HepG2 (cell line): ENCODE data around the gene LRRC51. TPM values are rescaled to one million over a fixed set of nuclear protein-coding genes. Genes with fewer than 3 reads are reported as not detected.

Experiments used
- ATF7 ChIP-seq, 2 experiments: fragments of 450-650 bp in 1 of 2; sonication (generic) in 1 of 2; formaldehyde crosslinking in 1 of 2; IDR thresholded peaks; 2 replicates each; pipeline versions ENCODE4 v1.4.0 to v1.6.1; 2016 to 2020; ENCODE audit warnings: antibody characterized with exemption in 1 of 2, mild to moderate bottlenecking in 1 of 2, missing genetic modification reagents in 1 of 2
- ATRX ChIP-seq: sonication (generic); formaldehyde crosslinking; IDR thresholded peaks from 2 replicates; pipeline ENCODE4 v1.4.0; 2020; ENCODE audit warnings: missing genetic modification reagents, borderline replicate concordance
- CENPT ChIP-seq: sonication (generic); formaldehyde crosslinking; IDR thresholded peaks from 2 replicates; pipeline ENCODE4 v1.8.0; 2022; ENCODE audit warnings: low read depth, mild to moderate bottlenecking, moderate library complexity, missing genetic modification reagents
- HIVEP1 ChIP-seq: sonication (generic); formaldehyde crosslinking; IDR thresholded peaks from 2 replicates; pipeline ENCODE4 v1.4.0; 2020; ENCODE audit warnings: mild to moderate bottlenecking, missing genetic modification reagents
- KDM2A ChIP-seq: sonication (generic); formaldehyde crosslinking; IDR thresholded peaks from 2 replicates; pipeline ENCODE4 v1.4.0; 2020; ENCODE audit warnings: low read depth, missing genetic modification reagents, borderline replicate concordance
- MAF1 ChIP-seq: sonication (generic); formaldehyde crosslinking; IDR thresholded peaks from 2 replicates; pipeline ENCODE4 v1.5.0; 2020; ENCODE audit warnings: missing genetic modification reagents, borderline replicate concordance
- PBX3 ChIP-seq: sonication (generic); formaldehyde crosslinking; IDR thresholded peaks from 2 replicates; pipeline ENCODE4 v1.8.1; 2023; ENCODE audit warnings: missing genetic modification reagents, inconsistent platforms, borderline replicate concordance
- RBM39 ChIP-seq: fragments of 200-400 bp; formaldehyde crosslinking; IDR thresholded peaks from one replicate; pipeline ENCODE4 v1.6.1; 2018; ENCODE audit warnings: antibody characterized with exemption, mild to moderate bottlenecking, low read depth, low read length; ENCODE audit not compliant: poor library complexity, severe bottlenecking
- SUZ12 ChIP-seq: fragments of 150-350 bp; IDR thresholded peaks from 2 replicates; pipeline ENCODE4 v1.6.1; 2014; ENCODE audit warnings: low read depth, low read length
- TFDP1 ChIP-seq: IDR thresholded peaks from 2 replicates; pipeline ENCODE4 v1.6.1; 2016; ENCODE audit warnings: missing compliant biosample characterization, missing genetic modification reagents, borderline replicate concordance
- U2AF1 ChIP-seq: fragments of 200-400 bp; formaldehyde crosslinking; optimal IDR thresholded peaks from 2 replicates; pipeline ENCODE3; 2017; ENCODE audit warnings: mild to moderate bottlenecking, low read depth, low read length
- ZC3H13 ChIP-seq: sonication (generic); formaldehyde crosslinking; IDR thresholded peaks from 2 replicates; pipeline ENCODE4 v1.8.1; 2023; ENCODE audit warnings: mild to moderate bottlenecking, missing genetic modification reagents, moderate library complexity
- ZNF510 ChIP-seq: sonication (generic); formaldehyde crosslinking; IDR thresholded peaks from 2 replicates; pipeline ENCODE4 v1.4.0; 2020; ENCODE audit warnings: low read depth, mild to moderate bottlenecking, missing genetic modification reagents
- ZNF563 ChIP-seq: sonication (generic); formaldehyde crosslinking; IDR thresholded peaks from 2 replicates; pipeline ENCODE4 v1.8.0; 2022; ENCODE audit warnings: mild to moderate bottlenecking, moderate library complexity, missing genetic modification reagents
- ZSCAN29 ChIP-seq: sonication (generic); formaldehyde crosslinking; conservative IDR thresholded peaks from 2 replicates; pipeline ENCODE4 v1.4.0; 2020; ENCODE audit warnings: mild to moderate bottlenecking, missing genetic modification reagents
- polyA plus RNA-seq, 8 experiments: library from polyadenylated mRNA; depleted of rRNA in 3 of 8; stranded (reverse) in 7 of 8; unstranded in 1 of 8; fragments of >200 nt; fragmentation: Illumina TruSeq in 4 of 8; extraction: Trizol in 4 of 8; gene quantifications; 2 replicates each; pipeline versions ENCODE4 v1.2.1 to v1.2.3, GENCODE V29; 2011 to 2016; ENCODE audit warnings: low read depth in 4 of 8, missing spikeins in 1 of 8, mixed read lengths in 1 of 8; ENCODE audit not compliant: insufficient read depth in 1 of 8
- total RNA-seq, 5 experiments: library from RNA; depleted of rRNA; stranded (reverse); fragments of >200 nt; fragmentation: Illumina TruSeq; extraction: Trizol; gene quantifications; 2 replicates each; pipeline ENCODE4 v1.2.3, GENCODE V29; 2016; ENCODE audit warnings: low read depth in 1 of 5
- TF ChIP-seq, protein P1 (sequence below): IDR thresholded peaks from 2 replicates; pipeline ENCODE4 v1.6.1; 2016
- TF ChIP-seq, protein P2 (sequence below): sonication (generic); formaldehyde crosslinking; IDR thresholded peaks from 2 replicates; pipeline ENCODE4 v1.8.1; 2022; ENCODE audit warnings: mild to moderate bottlenecking, missing genetic modification reagents
- TF ChIP-seq, protein P3 (sequence below): sonication (generic); formaldehyde crosslinking; IDR thresholded peaks from 2 replicates; pipeline ENCODE4 v1.5.0; 2020; ENCODE audit warnings: mild to moderate bottlenecking, missing genetic modification reagents, moderate library complexity

The LRRC51 gene
- total and polyA plus RNA-seq, 2 of the 13 experiments (the other 11 are each of a cell fraction or from before 2014, with no cell fraction given) = 5.3 to 6.0 TPM

DNA sequence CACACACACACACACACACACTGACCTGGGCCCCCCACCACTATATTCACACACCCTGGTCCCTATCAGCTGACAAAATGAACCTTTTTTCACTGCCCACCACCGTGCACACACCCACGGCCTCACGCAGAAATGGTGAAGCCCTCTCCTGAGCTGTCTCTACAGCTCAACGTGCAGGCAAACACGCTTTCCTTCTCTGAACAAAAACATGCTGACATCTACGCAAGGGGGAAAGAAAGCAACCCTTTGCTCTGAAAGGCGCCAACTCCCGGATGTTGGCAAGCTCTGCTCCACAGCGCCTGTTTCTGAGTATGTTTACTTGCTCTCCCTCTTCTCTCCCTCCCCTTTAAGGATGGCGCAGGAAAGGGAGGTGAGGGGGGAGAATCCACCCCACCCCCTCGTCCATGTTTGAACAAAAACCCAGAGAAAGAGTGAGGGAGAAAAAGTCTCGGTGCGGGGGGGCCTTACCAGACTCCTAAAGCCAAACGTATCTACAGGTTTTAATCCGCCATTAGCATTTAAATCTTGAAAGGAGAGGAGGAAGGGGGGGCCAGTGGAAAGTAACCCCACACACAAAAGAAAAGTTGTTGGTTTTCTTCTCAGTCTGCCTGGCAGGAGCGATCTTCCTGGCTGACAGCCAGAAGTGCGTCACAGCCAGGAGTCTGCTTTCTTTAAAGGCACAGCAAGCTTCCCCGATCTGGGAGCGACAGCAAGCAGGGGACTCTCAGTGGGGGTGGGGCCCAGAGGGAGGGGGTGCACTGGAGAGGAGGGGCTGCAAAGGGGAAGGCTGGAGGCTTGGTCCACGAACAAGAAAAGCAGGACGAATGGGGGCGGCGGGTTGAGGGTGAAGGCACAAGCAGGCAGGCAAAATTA is 39.9 kb upstream of the LRRC51 start (continued):
- TF ChIP-seq CENPT (CRISPR knock-in tag) (no peak), ZC3H13 (CRISPR knock-in tag) (no peak), KDM2A (CRISPR knock-in tag) (no peak), TFDP1 (peak; percentile 49; the same call in 1 of the 2 replicates), U2AF1 (no peak), ATRX (CRISPR knock-in tag) (no peak), ZSCAN29 (CRISPR knock-in tag) (no peak), HIVEP1 (no peak), MAF1 (no peak), PBX3 (no peak), ZNF510 (no peak), ATF7 (IDR thresholded peaks at IDR 0.05) (no peak), ATF7 (CRISPR knock-in tag; IDR thresholded peaks at IDR 0.05) (no peak), ZNF563 (CRISPR knock-in tag) (peak; percentile 68; the same call in 1 of the 2 replicates), RBM39 (no peak), SUZ12 (no peak)
- TF ChIP-seq, protein P1, sequence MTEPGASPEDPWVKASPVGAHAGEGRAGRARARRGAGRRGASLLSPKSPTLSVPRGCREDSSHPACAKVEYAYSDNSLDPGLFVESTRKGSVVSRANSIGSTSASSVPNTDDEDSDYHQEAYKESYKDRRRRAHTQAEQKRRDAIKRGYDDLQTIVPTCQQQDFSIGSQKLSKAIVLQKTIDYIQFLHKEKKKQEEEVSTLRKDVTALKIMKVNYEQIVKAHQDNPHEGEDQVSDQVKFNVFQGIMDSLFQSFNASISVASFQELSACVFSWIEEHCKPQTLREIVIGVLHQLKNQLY (CRISPR knock-in tag) = 0 out of 2 replicates have a peak, but pooled peaks have one; percentile 38
- TF ChIP-seq, protein P2, sequence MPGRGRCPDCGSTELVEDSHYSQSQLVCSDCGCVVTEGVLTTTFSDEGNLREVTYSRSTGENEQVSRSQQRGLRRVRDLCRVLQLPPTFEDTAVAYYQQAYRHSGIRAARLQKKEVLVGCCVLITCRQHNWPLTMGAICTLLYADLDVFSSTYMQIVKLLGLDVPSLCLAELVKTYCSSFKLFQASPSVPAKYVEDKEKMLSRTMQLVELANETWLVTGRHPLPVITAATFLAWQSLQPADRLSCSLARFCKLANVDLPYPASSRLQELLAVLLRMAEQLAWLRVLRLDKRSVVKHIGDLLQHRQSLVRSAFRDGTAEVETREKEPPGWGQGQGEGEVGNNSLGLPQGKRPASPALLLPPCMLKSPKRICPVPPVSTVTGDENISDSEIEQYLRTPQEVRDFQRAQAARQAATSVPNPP = no peak
- TF ChIP-seq, protein P3, sequence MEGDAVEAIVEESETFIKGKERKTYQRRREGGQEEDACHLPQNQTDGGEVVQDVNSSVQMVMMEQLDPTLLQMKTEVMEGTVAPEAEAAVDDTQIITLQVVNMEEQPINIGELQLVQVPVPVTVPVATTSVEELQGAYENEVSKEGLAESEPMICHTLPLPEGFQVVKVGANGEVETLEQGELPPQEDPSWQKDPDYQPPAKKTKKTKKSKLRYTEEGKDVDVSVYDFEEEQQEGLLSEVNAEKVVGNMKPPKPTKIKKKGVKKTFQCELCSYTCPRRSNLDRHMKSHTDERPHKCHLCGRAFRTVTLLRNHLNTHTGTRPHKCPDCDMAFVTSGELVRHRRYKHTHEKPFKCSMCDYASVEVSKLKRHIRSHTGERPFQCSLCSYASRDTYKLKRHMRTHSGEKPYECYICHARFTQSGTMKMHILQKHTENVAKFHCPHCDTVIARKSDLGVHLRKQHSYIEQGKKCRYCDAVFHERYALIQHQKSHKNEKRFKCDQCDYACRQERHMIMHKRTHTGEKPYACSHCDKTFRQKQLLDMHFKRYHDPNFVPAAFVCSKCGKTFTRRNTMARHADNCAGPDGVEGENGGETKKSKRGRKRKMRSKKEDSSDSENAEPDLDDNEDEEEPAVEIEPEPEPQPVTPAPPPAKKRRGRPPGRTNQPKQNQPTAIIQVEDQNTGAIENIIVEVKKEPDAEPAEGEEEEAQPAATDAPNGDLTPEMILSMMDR (CRISPR knock-in tag) = peak; percentile 28; the same call in 1 of the 2 replicates
